Right forelimb (tissue), 1 donor: Measurements from ENCODE around the gene SDCBP2.

Experiments
- DNase-seq: peaks from one replicate; pipeline ENCODE4 v3.0.0-alpha.2; 2018

SDCBP2 gene

GRCh38 chr20:1293641-1294379 lies 35.1 kb downstream of the SDCBP2 start:
- no peak for DNase-seq

DNA sequence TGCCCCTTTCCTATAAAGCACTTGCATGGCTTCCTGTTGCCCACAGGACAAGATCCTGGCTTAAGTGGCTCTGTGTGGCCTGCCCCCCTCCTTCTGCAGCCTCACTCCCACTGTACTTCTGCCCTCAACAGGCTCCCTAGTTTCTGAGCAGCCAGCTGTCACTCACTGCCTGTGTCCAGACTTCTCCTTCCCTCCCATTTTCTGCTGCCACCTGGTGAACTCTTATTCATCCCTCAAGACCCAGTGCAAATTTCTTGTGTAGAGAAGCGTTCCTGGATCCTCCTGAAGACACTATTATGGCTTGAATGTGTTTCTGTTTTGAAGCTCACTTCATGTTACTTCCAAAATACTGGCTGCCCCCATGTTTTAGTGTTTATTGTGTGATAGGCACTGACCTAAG lies 36.3 kb downstream of the SDCBP2 start:
- no peak for DNase-seq

DNA sequence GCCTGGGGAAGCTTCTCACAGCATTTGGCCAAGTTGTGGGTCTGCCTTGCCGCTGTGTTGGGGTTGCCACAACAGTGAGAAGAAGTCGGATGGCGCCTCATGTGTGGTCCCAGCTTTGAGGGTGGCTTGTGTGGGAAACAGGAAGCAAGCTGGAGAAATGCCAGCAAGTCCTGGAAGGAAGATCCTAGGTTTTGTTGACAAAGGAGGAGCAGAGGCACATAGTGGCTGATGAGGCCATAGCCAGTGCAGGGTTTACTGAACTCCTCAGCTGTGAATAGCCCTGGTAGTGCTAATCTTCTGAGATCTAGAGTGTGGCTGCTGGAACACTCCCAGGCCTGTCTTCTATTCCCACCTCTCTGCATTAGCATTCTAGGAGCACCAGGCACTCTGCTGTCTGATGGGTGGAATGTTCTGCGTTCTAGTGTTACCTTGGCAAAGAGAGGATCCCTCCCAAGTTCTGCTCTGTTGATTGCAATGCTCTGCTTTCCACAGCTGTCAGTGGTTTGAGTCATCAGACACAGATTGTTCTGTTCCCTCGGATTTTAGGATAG lies 37.7 kb downstream of the SDCBP2 start:
- DNase-seq: no peak

- no peak for DNase-seq
These were observed 41.0 kb downstream of the SDCBP2 start for GRCh38 chr20:1287787-1288569.

DNA sequence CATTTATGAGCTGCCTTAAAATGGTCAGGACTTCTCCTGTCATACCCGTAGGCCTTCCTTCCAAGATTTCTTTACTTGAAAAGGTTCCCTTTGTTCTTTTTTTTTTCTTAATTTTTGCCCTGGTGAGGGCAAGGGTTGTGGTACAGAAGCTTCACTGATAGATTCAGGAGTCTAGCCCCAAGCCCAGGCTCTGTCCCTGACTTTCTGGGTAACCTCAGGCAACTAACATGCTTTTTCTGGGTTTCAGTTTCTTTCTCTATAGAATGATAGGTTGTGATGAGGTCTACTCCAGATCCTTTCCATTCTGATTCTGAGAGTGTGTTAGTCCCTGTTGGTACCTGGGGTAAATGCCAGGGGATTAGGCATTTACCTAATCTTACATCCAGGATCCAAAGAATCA lies 41.6 kb downstream of the SDCBP2 start:
- DNase-seq: no peak

DNA sequence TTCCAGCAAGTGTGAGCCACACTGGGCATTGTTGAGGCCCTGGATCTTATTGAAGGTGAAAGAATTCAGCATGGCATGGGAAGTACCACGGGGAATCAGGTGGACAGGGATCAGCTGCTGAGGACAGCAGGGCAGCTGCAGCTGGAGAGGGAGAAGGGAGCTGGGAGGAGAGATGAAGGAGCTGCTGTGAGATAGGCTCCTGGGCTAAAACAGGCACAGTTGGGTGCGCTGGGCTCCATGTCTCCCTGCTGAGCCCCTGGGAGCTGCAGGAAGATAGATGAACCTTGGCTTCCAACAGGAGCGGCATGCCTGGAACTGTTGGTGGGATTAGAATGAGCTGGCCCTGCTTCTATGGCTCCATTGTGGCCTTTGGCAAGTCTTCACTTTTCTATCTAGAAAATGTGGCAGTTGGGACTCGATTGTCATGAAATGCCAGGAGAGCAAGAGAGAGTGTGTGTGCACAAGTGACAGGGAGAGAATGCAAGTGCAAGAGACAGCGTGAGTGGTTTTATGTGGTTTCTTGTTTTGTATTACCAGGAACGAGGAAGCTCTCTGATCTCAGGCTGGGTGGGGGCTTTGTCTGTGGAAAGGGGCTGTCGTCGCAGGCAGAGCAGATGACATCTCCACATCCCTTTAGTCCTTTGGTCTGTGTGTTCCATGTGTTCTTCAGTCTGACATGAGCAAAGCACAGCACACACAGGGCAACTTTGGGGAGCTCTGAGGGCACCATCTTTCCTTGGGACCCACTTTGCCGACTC lies 42.5 kb downstream of the SDCBP2 start:
- no peak for DNase-seq

GRCh38 chr20:1283522-1284510 lies 45.1 kb downstream of the SDCBP2 start:
- DNase-seq: no peak

DNA sequence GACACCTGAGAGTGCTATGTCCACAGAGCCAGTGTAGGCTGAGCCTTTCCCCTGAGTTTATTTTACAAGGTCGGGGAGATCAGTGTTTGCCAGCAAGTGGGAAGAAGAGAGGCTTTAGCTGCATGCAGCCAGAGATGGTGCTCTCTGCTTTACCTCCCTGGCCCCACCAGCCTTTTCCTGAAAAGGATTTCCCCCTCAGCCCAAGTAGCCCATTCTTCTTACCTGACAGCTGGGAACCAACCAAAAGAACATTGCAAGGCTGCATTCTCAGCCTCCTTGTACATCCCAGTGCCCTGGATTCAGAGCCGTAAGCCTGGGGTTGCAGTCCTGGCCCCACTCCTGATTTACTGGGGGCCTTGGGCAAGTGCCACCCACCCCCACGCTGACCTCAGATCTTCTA lies 46.0 kb downstream of the SDCBP2 start:
- DNase-seq: no peak

DNA sequence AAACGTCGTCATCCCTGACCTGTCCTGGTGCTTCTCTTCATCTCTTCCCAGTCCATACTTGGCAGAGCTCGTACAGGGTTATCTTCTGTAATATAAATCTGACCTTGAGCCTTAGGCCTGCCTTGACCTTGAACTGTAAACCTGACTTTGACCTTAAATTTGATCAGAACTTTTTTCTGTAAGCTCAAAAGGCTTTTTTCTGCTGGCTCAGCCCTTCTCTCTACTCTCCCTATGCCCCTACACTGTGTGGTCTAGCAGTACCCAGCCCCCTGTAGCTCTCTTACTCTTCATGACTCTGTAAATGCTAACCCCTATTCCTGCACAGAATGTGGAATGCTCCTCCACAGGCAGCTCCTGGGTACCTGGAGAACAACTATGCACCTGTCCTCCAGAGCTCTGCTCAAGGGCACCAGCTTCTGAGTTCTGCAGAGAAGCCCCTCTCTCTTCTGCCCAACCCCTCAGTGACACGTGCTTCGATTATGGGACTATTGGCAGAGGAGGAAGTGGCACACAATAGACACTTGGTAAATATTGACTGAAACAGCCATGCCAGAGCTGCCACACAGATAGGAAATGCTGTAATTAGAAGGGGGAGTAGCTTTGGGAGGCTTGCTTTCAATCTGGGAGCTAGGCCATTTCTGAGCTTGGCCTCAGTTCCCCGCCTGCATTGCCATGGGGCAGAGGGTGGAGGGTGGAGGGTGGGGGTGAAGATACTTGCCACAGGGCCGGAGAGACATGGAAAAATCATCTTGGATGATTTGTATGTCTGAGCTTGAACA lies 47.5 kb downstream of the SDCBP2 start:
- DNase-seq: no peak

- DNase-seq: no peak
These were observed 48.5 kb downstream of the SDCBP2 start for GRCh38 chr20:1280195-1281102.

DNA sequence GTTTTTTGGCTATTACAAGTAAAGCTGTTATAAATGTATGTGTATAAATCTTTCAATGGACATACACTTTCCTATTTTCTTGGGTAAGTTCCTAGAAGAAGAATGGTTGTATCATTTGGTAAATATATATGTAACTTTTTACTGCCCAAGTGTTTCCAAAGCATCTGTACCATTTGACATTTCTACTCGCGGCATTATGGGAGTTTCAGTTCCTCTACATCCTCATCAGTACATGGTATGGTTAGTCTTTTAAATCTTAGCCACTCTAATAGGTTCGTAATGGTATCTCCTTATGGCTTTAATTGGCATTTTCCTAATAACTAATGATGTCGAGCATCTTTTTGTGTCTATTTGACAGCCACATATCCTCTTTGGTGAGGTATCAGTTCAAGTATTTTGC lies 49.9 kb downstream of the SDCBP2 start:
- DNase-seq: no peak

- DNase-seq: no peak
These were observed 51.2 kb downstream of the SDCBP2 start for GRCh38 chr20:1277529-1278322.

GRCh38 chr20:1275919-1276318 lies 53.0 kb downstream of the SDCBP2 start:
- no peak for DNase-seq

- no peak for DNase-seq
These were observed 54.2 kb downstream of the SDCBP2 start for GRCh38 chr20:1274485-1275311.

DNA sequence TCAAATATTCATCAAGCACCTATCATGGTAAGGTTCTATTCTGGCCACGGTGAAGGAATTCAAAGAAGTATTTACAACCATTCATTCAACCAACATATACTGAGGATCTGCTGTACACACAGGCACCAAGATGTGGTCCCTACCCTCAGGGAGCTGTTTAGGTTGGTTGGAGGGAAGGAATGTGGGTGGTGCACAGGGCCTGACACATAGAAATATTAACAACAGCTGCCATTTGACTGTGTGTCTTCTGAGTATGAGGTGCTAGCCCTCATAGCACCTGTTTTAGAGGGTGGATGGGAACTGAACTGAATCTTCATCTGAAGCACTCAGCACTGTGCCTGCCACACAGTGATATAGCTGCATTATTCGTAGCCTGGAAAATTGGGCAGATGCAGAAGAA lies 55.6 kb downstream of the SDCBP2 start:
- no peak for DNase-seq

DNA sequence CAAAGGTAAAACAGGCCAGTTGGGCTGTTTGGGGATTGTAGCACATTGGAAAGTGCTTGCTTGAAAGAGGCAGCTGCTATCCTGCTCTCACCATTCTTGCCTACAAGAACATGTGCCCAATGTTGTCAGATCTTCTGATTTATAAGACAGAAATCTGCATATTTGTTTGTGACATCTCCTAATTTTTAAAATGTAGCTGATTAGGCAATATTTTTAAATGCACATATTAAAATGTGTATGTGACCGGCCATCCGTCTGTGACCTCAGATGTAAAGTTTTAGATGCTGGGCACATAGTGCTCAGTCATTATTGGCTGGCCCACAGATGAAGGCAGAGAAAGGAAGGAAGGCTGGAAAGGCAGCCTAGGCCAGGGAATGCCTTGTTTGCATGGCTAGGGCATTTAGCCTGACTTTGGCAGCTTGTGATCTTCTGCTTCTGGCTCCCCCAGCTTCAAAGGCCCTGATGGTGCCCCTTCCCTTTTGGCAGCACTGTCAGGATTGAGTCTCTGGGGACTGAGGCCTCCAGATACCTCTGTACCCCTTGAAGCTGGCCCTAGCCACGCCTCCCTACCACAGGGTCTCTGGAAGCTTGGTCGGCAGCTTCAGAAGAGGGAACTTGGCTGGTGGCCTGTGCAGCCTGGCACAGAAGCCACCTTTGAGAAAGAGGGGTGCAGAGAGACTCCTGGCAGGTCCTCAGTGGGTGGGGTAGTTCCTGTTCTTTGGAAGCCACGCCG lies 56.4 kb downstream of the SDCBP2 start:
- DNase-seq: no peak

DNA sequence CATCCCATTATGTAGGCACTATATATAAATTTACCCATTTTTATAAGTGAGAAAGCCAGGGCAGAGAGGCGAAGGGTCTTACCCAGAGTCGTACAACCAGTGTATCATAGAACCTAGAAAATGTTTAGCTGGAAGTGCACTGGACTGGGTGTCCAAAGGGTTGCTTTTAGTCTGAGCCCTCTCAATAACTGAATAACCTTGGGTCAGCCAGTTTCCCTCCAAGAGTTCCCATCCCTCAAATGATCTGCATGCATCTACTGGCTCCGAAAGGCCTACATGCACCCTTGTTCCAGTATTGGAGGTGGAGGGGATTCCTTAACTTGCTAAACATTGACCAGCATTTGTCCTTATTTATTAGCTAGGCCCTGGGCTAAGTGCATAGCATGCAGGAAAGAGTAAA lies 59.1 kb downstream of the SDCBP2 start:
- no peak for DNase-seq

- no peak for DNase-seq
These were observed 59.7 kb downstream of the SDCBP2 start for GRCh38 chr20:1269235-1269634.
